Measurements from ENCODE around the gene PHTF1. TPM values are rescaled to one million over a fixed set of nuclear protein-coding genes. Genes with fewer than 3 reads are reported as not detected.

Gene PHTF1
- total RNA-seq, 1 donor from 2014 or later = 6.5 TPM

DNA sequence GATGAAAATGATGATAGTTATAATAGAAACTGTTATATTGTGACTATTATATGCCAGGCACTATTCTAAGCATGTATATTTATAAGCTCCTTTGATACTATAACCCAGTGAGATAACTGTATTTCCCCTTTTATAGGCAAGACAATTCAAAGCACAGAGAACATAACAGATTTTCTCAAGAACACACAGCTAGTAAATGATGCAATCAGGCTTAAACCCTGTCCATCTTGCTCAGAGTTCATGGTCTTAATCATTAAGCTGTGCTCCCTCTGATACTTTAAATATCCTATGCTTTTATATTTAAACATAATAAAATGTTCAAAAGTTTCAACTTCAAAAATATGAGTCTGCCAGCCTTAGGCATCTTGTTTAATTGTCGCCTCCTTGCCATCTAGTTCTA is 88.6 kb downstream of the PHTF1 start:
- ATAC-seq (no peak), DNase-seq (ENCODE audit: low spot score) (no peak)

DNA sequence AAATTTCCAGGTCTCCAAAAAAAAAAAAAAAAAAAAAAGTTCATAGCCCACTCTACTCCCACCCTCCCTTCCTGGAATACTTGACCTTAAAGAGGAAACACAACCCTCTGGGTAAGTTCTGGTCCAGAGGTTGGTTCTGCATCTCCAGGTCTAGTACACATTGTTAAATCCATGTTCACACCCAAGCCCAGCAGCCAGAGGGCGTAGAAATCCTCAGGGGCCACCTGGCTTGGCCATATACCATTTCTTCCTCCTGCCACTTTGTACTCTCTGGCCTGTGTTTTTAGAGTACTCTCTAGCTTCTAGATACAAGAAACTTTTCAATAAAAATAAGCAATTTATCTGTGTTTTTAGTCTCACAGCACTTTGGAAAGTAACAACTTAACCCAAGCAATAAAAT is 89.3 kb downstream of the PHTF1 start:
- DNase-seq (ENCODE audit: low spot score) = no peak
- no peak for ATAC-seq

DNA sequence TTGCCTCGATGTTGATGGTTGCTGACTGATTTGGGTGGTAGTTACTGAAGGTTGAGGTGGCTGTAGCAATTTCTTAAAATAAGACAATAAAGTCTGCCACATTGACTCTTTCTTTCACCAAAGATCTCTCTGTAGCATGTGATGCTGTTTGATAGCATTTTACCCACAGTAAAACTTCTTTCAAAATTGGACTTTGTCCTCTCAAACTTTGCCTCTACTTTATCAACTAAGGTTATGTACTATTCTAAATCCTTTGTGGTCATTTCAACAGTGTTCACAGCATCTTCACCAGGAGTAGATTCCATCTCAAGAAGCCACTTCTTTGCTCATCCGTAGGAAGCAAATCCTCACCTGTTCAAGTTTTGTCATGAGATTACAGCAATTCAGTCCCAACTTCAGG is 93.2 kb downstream of the PHTF1 start:
- no peak for ATAC-seq
- no peak for DNase-seq (ENCODE audit: low spot score)

DNA sequence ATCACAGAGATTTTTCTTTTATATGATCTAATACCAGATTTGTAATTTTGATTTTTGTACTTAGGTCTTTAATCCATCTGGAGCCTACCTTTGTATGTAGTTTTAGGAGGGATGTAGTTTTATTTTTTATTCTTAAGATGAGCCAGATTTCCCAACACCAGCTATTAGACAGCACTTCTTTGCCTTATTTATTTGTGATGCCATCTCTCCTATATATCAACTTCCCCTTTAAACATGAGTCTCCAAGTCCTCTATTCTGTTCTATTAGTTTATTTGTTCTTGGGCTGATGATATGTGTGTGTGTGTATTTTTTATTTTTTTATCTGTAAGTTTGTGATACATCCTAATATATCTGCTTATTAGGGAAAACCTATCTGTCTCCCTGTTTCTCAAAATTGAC is 94.2 kb downstream of the PHTF1 start:
- DNase-seq (ENCODE audit: low spot score) = no peak
- no peak for ATAC-seq

DNA sequence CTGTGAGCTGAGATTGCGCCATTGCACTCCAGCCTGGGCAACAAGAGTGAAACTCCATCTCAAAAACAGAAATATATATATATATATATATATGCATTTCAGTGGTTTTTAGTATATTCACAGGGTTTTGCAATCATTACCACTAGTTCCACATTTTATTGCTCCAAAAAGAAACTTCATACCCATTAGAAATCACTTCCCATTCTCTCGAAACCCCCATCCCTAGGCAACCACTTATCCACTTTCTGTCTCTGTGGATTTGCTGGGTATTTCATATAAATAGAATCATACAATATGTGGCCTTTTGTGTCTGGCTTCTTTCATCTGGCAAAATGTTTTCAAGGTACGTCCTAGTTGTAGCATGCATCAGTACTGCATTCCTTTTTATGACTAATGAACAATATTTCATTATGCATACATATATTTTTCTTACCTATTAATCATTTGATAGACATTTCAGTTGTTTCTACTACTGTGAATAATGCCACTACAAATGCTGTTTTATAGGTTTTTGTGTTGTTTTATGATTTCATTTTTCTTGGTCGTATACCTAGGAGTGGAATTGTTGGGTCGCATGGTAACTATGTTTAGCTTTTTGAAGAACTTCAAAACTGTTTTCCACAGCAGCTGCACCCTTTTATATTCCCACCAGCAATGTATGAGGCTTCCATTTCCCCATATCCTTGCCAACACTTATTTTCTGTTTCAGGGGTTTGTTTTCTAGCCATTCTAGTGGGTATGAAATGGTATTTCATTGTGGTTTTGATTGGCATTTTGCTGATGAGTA is 95.9 kb downstream of the PHTF1 start:
- ATAC-seq = no peak
- no peak for DNase-seq (ENCODE audit: low spot score)

DNA sequence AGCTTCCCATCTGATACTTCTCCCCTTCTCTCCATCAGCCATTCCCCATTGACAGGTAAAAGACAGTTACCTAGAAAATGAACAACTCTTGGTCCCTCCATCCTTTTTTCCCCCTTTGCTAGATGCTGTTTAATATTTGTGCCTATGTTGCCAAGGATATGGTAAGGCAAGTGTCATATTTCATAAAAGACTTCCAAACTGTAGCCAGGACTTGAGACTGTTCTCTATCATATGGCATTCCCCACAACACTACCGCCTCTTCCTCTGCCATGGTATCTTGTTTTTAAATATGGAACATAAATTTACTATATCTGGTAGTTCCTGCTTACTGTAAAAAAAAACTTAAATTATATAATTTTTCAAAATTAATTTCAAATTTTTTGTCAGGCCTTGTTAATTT is 97.2 kb downstream of the PHTF1 start:
- DNase-seq (ENCODE audit: low spot score) = no peak
- ATAC-seq = no peak

DNA sequence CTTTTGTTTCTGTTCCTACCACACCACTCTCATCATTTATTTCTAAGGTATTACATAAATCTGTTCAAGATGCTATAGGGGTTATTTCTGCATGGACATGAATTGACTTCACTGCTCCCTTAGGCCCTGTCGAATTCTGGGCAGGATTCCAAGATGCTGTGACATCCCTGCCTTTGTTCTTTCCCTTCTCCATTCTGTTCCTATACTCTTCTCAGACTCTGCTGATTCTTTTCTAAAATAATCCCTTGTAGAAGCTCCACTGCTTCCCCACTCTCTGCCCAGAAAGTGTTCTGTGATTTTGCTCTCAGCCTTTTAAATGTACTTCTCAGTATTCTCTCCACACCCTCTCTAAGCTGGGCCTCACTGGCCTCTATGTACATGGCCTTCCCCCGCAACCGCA is 99.2 kb downstream of the PHTF1 start:
- DNase-seq (ENCODE audit: low spot score) = no peak
- no peak for ATAC-seq

DNA sequence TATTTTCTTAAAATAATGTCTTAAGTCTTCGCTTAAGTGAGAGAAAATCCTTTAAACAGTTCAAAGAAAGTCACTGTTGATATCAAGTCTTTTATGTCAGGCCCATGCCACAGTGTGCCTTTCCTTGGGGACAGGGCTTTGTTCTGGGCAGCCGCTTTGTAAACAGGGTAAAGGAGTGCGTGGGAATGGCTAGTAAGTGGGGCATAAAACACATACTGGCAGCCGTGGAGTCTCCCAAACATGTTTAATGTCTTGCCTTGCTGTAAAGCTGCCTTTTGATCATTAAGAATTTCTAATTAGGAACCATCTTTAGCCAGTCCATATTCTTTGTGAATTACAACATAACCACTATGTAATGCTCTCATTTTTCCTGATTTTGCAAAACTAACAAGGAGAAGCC is 99.7 kb downstream of the PHTF1 start:
- DNase-seq (ENCODE audit: low spot score) (no peak), ATAC-seq (no peak)

DNA sequence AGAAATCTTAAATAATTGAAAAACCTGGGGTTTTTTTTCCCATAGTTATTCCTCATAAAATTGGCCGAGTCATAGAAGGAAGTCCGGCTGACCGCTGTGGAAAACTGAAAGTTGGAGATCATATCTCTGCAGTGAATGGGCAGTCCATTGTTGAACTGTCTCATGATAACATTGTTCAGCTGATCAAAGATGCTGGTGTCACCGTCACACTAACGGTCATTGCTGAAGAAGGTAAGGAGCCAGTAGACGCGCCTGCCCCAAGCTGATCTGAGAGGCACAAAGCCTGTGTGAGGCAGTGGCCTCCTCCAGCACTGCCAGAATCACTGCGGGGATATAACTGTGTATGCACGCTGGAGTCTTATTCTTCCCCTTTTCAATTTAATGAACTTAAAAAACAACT is 100.3 kb downstream of the PHTF1 start:
- ATAC-seq (no peak), DNase-seq (ENCODE audit: low spot score) (no peak)

DNA sequence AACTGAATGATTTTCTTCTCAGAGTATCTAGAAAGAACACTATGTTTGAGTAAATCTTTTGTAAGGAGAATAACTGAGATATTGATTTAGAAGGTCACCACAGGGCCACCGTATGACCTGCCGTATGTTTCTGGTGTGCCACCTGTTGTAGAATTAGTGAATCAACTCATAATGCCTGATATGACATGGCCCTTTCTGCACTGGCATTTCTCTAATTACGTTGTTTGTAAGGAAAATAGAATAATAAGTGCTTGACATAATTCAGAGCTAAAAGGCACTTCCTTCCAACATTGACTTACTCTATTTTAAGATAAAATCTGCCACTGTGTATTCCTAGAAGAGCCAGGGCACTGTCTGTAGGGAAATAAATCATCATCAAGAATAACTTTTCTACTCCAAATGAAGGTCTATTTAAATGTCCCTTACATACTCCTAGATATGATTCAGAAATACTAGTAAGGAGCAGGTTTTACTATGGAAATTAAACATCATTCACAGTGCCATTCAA is 101.7 kb downstream of the PHTF1 start:
- no peak for ATAC-seq
- no peak for DNase-seq (ENCODE audit: low spot score)

DNA sequence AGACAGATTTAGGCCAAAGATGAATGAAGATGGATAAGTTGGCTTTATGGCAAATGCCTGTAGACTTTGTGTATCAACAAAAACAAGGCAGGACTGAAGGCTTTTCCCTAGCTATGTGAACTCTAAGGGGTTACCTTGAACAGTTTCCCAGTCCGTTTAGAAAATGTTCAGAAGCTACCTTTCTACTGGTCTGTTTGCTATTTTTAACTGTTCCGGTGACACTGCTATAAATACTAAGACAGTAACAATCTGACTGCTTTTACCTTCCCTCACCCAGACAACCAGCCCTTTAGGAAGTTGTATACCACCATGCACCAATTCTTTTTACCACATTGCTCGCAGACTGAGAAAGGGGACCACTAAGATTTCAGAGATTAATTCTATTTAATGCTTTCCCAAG is 102.2 kb downstream of the PHTF1 start:
- ATAC-seq = no peak
- no peak for DNase-seq (ENCODE audit: low spot score)

DNA sequence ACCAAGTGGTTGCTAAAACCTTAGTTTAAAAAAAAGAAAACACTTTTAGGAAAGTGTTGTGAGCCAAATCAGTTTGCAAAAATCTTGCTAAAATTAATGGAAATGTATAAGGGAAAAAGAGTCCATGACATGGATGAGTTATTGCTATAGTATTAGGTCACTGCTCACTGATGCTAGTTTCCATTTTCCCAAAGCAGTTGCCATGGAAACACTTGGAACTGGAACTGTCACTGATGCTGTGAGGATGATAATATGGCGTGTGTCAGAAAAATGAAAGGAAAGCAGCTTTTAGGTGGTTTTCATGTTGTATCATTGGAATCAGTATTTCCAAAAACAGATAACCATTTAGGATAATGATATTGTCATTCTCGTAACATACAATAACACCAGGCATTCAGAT is 104.4 kb downstream of the PHTF1 start:
- ATAC-seq (no peak), DNase-seq (ENCODE audit: low spot score) (no peak)

DNA sequence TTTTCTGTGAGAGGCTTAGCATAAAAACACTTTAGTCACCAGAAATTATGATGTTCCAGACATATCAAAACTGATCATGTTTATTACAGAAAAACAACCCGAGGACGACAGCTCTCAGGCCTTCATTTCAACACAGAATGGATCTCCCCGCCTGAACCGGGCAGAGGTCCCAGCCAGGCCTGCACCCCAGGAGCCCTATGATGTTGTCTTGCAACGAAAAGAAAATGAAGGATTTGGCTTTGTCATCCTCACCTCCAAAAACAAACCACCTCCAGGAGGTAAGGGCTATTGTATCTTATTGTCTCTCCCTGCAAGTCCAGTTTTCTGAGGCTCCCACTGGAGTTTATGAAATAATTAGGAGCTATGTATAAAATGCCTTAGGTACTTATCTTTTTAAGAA is 105.5 kb downstream of the PHTF1 start:
- ATAC-seq (no peak), DNase-seq (ENCODE audit: low spot score) (no peak)

DNA sequence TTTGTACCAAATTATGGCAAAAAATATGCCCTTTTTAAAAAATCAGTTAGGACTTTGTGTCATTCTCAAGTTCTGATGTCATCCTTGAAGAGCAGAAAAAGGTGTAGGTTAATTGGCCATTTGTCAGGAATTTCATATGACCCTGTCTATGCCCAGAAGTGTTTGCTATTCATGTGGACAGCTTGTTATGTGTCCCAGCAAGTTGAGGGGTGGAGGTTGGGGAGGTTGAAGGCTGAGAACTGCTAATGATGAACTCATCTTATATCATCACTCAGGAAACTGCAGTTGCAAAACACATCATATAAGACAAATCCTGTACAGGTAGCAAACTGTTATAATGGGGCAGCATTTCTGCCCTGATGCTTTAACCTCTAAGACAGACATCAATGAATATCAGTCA is 106.5 kb downstream of the PHTF1 start:
- ATAC-seq (no peak), DNase-seq (ENCODE audit: low spot score) (no peak)

DNA sequence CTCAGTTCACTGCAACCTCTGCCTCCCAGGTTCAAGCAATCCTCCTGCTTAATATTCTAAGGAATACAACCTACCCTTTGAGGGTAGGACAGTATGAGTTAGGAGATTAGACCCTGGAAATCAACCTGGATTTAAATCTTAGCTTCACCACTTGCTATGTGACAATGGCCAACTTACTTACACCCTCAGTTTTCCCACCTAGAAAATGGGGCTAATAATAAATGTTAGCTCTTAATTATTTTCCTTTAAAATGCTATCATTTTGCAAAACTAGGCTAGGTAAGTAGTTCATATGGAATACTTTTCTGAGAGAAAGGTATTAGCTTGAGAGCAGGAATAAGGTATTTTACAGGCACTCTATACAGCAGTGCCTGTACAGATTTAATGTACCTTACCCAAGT is 110.8 kb downstream of the PHTF1 start:
- DNase-seq (ENCODE audit: low spot score) (no peak), ATAC-seq (no peak)

DNA sequence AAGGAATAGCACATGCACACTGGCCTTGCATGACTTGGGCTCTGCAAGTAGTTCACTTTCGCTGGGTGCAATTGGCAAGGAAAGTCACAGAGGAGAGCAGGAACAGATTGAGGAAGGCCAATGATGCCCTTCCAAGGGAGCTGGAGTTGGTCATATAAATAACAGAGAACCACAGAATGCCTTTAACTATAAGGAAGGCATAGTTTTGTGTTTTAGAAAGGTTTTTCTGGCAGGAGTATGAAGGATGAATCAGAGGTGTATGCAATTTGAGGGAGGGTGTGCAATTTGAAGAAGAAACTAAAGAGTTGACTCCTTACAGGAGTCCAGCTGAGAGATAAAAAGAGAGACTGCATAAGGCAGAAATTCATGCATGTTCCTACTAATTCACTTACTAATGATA is 112.1 kb downstream of the PHTF1 start:
- no peak for ATAC-seq
- no peak for DNase-seq (ENCODE audit: low spot score)

Other genes with a start within 250 kb of the PHTF1 start
- 5.7 TPM for gene RSBN1, start 53.0 kb upstream of the PHTF1 start, total RNA-seq
- 0.38 TPM for gene PTPN22, start 112.2 kb upstream of the PHTF1 start, total RNA-seq
- gene BCL2L15, start 128.1 kb upstream of the PHTF1 start, total RNA-seq = 0.13 TPM
- gene AP4B1, start 145.3 kb upstream of the PHTF1 start, total RNA-seq = 6.4 TPM
- 1.6 TPM for gene DCLRE1B, start 145.8 kb upstream of the PHTF1 start, total RNA-seq
- 27.1 TPM for gene HIPK1, start 169.8 kb upstream of the PHTF1 start, total RNA-seq
- 3.7 TPM for gene OLFML3, start 220.0 kb upstream of the PHTF1 start, total RNA-seq